GM21528 (cell line): ENCODE measurements around the gene AP1B1.
"Not testable (repeated sequence)": the region's sequence is repeated elsewhere in the genome, so short reads cannot be mapped to it uniquely, and the experiment has no call there.

ENCODE experiments used
- ATAC-seq: cut with Tn5 transposase; IDR thresholded peaks from one replicate; pipeline ENCODE4 v1.9.1; 2021; ENCODE audit warnings: mild to moderate bottlenecking, moderate library complexity; ENCODE audit not compliant: unreplicated experiment, low FRiP score

Gene AP1B1

GRCh38 chr22:29390270-29390669 is 1.9 kb upstream of the AP1B1 start:
- no peak for ATAC-seq

DNA sequence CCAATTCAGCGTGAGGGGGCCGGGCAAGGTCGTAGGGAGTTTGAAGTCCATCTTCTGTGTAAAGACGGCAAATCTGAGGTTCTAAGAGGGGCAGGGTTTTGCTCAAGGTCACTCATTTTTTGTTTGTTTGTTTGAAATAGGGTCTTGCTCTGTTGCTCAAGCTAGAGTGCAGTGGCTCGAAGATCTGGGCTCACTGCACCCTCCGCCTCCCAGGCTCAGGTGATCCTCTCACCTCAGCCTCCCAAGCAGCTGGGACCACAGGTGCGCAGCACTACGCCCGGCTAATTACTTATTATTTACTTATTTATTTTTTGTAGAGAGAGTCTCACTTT is 355 bp upstream of the AP1B1 start:
- ATAC-seq: peak; percentile 14

- ATAC-seq: no peak
Observed at GRCh38 chr22:29386708-29387107, 1.7 kb downstream of the AP1B1 start.

DNA sequence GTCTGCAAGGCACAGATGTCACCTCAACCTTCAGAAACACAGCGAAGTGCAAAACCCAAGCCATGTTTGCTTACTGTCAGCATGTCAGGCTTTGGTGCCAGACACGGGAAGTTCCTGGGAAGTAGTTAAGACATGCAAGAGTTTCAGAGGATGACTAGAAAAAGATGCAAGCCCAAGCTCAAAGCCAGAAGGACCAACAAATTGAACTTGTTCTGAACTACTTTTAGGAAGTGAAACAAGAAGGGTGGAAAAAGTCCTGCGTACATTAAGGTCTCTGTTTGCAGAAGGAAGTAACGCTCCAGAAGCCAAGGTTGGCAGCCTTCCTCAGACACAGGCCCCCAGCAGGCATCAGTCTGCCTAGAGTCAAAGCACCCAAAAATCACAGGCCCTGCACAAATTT is 2.6 kb downstream of the AP1B1 start:
- ATAC-seq: no peak

DNA sequence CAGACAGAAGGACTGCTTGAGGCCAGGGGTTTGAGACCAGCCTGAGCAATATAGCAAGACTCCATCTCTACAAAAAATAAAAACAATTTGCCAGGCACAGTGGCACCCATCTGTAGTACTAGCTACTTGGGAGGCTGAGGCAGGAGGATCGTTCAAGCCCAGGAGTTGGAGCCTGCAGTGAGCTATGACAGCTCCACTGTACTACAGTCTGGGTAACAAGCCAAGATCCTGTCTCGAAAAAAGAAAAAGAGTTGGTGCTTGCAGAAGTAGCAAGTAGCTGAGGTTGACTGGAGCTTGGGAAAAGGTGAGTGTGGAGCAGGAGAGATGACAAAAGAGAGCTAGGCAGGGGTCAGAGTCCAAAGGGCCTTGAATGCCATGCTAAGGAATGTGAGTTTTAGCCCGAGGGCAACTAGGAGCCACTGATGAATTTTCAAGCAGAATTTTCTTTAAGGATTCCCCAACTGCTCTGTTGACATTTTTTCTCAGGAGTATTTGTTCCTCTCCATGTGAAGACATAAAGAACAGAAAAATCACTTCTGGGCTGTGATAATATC is 3.1 kb downstream of the AP1B1 start:
- ATAC-seq: no peak

- no peak for ATAC-seq
Observed at GRCh38 chr22:29383740-29384139, 4.6 kb downstream of the AP1B1 start.

- ATAC-seq: no peak
Observed at GRCh38 chr22:29382580-29383302, 5.6 kb downstream of the AP1B1 start.

DNA sequence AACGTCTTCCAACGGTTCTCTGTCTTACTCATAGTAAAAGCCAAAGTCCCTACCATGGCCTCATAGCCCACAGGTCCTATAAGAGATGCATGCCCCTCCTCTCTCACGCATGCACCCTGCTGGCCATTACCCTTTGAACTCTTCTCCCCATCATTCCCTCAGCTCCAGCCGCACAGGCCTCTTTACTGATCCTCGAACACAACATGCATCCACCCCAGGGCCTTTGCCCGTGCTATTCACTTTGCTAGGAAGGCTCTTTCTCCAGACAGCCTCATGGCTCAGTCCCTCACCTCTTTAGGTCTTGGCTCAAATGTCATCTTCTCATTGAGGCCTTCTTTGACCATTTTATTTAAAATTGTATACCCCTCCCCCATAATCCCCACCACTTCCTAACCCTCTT is 7.5 kb downstream of the AP1B1 start:
- no peak for ATAC-seq

DNA sequence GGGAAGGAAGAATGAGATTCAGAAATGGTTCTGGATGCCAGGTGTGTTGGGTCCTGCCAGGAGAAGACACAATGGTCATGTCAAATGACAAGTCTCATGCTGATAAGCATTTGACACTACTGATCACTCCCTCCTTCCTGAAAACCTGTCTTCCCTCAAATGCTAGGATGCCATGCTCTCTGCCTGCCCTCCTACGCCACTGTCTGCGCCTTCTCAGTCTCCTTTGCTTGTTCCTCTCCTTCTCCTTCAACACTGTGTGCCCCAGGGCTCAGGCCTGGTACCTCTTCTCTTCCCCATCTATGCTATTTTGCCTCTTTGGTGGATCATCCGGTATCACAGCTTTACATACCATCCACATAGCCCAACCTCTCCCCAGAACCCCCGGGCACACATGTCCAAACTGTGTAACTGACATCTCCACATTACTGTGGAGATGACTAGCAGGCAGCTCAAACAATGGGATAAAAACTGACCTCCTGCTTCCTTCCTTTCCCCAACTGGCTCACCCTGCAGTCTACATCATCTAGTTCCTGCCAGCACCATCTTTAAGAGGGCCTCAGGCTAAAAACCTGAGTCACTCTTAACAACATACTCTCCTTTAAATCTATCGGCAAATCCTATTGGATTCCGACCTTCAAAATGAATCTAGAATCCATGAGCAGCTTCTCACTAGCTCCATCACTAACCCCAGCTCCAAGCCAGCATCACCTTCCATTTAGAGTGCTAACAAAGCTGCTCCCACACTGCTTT is 8.2 kb downstream of the AP1B1 start:
- no peak for ATAC-seq

GRCh38 chr22:29379258-29379657 is 9.1 kb downstream of the AP1B1 start:
- no peak for ATAC-seq

GRCh38 chr22:29377979-29378378 is 10.4 kb downstream of the AP1B1 start:
- ATAC-seq: no peak

GRCh38 chr22:29376705-29377104 is 11.7 kb downstream of the AP1B1 start:
- not testable (repeated sequence) for ATAC-seq

DNA sequence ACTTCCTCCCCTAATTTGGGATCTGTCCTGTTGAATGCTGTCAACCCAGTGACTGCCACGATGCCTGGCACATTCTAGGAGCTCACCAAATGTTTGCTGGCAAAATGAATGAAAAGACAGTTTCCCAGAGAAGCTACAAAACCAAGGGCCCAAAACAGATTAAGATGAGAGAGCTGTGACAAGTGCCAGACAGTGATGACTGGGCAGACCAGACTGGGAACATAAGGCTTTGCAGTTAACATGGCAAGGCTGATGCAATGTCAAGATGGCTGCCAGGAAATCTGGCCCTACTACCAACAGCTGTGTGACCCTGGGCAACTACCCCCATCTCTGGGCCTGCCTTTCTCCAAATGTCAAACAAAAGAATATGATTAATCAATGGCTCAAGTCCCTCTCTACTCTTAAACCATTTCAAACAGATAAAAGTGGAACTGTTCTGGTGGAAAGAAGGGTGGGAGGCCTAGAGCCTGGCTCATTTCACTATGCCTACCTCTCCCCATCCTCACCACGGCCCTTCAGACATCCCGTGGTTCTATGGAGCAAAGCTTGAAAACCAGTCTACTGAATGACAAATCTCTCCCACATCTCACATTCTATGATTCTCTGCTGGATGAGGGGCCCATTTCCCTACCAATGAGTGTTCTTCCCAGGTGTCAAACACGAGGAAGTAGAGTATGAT is 12.8 kb downstream of the AP1B1 start:
- no peak for ATAC-seq

DNA sequence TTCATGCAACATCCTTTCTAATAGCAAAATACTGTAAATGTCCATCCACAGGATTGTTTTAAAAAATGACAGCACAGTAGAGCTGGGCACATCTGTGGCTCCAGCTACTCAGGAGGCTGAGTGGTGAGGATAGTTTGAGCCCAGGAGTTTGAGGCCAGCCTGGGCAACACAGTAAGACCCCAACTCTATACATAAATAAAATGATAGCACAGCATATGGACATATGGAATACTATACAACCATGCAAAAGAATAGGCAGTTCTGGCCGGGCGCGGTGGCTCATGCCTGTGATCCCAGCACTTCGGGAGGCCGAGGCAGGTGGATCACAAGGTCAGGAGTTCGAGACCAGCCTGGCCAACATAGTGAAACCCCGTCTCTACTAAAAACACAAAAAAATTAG is 13.6 kb downstream of the AP1B1 start:
- not testable (repeated sequence) for ATAC-seq

- ATAC-seq: no peak
Observed at GRCh38 chr22:29374401-29374800, 14.0 kb downstream of the AP1B1 start.

DNA sequence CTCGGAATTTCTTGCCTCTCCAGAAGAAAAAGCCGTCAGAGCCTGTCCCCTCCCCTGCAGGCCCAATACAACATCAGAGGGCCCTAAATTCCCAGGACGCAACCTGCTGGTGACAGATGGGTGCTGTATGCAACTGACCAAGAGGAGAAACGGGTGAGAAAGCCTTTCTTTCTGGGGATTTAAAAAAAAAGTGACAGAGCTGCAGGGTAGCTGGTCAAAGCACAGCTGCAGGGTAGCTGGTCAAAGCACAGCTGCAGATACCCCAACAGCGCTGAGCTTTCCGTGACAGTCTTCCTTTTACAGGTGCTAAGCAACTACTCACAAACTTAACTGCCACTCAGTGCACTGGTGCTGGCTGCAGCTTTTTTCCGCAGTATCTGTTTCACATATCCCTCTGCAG is 17.8 kb downstream of the AP1B1 start:
- no peak for ATAC-seq

DNA sequence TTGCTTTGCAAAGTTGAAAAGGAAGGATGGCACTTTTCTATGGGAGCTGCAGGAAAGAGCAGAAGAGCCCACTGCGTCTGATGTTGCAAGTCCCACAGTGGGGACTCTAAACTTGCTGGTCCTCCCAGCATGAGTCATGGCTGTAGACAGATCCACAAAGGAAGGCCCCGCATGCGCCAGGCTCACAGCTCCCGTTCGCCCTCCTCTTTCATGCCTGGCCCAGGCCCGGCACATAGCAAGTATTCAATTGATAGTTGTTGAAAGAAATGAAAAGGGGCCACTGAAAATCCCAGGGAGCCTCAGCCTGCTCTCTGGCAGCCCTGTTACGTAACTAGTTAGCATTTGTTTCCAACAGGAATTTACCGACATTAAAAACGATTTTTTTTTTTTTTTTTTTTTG is 18.9 kb downstream of the AP1B1 start:
- ATAC-seq: no peak

GRCh38 chr22:29359469-29359868 is 28.9 kb downstream of the AP1B1 start:
- no peak for ATAC-seq

DNA sequence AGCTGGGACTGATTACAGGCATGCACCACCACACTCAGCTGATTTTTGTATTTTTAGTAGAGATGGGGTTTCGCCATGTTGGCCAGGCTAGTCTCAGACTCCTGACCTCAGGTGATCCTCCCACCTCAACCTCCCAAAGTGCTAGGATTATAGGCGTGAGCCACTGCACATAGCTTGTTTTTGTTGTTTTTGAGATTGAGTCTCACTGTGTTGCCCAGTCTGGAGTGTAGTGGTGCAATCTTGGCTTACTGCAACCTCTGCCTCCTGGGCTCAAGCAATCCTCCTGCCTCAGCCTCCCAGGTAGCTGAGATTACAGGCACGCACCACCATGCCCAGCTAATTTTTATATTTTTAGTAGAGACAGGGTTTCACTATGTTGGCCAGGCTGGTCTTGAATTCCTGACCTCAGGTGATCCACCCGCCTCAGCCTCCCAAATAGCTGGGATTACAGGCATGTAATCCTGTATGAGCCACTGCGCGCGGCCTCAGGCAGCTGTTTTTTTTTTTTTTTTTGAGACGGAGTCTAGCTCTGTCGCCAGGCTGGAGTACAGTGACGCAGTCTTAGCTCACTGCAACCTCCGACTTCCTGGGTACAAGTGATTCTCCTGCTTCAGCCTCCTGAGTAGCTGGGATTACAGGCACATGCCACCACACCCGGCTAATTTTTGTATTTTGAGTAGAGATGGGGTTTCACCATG is 31.0 kb downstream of the AP1B1 start:
- ATAC-seq: not testable (repeated sequence)

DNA sequence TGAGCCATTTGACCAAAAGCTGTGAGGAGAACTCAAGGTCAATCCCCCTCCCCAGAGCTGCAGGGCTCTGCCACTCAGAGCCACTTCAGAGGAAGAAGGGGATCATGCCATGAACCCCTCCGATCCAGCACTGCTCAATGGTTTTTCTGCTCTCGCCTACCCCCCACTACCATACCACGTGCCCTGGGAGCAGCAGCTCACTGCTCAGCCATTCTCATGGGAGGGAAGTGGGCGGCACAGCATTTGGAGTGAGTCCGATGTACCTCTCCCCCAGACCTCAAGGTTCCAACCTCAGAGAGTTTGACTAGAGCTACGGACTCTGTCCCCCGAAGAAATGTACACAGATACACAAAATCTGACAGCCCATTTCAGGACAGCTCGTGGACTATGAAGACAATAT is 34.5 kb downstream of the AP1B1 start:
- ATAC-seq: no peak

DNA sequence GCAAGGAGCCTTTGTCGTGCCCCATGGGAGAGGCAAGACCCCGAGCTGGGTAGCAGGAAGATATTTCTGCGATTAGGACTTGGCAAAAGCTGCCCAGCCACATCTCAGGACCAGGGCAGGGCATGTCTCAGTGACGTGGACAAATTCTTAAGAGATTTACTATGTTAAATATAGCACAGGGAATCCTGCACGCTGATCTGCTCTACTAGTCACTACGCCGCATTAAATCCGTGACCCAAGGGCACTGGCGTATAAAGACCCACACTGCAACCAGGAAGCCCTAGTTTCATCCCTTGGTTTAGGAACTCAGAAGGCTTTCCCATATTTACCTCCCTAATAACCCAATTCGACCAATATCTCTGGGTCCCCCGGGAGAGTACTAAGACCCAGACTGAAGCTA is 35.1 kb downstream of the AP1B1 start:
- ATAC-seq: no peak
